ENCODE measurements around the gene HLA-DQA2.
"Not testable (repeated sequence)": the region's sequence is repeated elsewhere in the genome, so short reads cannot be mapped to it uniquely, and the experiment has no call there.

HLA-DQA2 gene

DNA sequence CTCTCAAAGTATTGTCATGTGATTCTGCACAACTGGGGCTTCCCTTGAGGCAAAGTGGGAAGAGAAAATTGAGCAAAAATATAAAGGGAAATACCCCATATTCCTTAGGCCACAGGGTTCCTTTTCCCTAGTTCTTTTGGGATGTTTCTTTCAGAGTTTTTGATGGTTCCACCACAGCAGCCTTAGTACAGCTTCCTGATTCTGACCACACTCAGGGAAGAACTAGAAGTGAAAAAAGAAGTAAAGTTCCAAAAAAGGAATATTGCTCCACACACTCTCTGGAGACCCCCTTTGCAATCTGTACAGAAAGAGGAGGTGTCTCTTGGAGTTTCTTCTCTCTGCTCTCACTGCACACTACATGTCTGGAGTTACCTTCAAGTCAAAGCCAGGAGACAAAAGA is 27.9 kb upstream of the HLA-DQA2 start:
- in situ Hi-C loops (cut with HindIII; ENCODE audit: low sequenced_read_pairs), result no loop called here
- no peak for DNase-seq (ENCODE audit: low read depth)
- TF ChIP-seq, protein P1, sequence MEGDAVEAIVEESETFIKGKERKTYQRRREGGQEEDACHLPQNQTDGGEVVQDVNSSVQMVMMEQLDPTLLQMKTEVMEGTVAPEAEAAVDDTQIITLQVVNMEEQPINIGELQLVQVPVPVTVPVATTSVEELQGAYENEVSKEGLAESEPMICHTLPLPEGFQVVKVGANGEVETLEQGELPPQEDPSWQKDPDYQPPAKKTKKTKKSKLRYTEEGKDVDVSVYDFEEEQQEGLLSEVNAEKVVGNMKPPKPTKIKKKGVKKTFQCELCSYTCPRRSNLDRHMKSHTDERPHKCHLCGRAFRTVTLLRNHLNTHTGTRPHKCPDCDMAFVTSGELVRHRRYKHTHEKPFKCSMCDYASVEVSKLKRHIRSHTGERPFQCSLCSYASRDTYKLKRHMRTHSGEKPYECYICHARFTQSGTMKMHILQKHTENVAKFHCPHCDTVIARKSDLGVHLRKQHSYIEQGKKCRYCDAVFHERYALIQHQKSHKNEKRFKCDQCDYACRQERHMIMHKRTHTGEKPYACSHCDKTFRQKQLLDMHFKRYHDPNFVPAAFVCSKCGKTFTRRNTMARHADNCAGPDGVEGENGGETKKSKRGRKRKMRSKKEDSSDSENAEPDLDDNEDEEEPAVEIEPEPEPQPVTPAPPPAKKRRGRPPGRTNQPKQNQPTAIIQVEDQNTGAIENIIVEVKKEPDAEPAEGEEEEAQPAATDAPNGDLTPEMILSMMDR (IDR thresholded peaks at IDR 0.05; ENCODE audit: low read depth, low read length, missing control alignments), result no peak
- no peak overlapping the region for H3K4me3 ChIP-seq (ENCODE audit: low read depth, low read length)

DNA sequence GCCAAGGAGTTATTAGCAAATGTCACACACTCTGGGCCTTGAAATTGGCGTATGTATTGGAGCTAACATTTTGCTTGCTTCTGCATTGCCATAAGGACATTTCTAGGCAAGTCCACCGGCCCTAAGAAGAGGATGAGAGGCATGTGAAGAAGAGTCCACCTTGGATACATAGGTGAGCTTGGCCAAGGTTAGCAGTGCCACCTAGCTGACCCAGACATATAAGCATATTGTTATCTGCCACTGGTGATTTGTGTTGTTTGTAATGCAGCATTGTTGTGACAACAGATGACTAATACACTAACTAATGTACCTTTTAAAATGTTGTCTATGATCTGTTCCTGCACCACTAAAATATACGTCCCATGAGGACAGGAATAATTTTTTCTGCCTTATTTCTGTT is 24.8 kb upstream of the HLA-DQA2 start:
- in situ Hi-C loops (cut with HindIII; ENCODE audit: low sequenced_read_pairs), result no loop called here
- no peak for DNase-seq (ENCODE audit: low read depth)
- H3K4me3 ChIP-seq (ENCODE audit: low read depth, low read length), result no peak overlapping the region
- TF ChIP-seq, protein P1 (IDR thresholded peaks at IDR 0.05; ENCODE audit: low read depth, low read length, missing control alignments), result no peak

DNA sequence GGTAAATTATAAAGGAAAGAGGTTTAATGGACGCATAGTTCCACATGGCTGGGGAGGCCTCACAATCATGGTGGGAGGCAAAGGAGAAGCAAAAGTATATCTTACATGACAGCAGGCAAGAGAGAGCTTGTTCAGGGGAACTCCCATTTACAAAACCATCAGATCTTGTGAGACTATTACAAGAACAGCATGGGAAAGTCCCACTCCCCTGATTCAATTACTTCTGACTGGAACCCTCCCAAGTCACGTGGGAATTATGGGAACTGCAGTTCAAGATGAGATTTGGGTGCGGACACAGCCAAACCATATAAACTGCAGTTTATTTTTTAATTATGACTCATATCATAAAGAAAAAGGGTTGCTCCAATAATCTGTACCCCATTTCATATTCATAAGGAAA is 22.3 kb upstream of the HLA-DQA2 start:
- DNase-seq (ENCODE audit: low read depth), result no peak
- H3K4me3 ChIP-seq (ENCODE audit: low read depth, low read length), result no peak overlapping the region
- in situ Hi-C loops (cut with HindIII; ENCODE audit: low sequenced_read_pairs), result no loop called here
- TF ChIP-seq, protein P1 (IDR thresholded peaks at IDR 0.05; ENCODE audit: low read depth, low read length, missing control alignments), result no peak

DNA sequence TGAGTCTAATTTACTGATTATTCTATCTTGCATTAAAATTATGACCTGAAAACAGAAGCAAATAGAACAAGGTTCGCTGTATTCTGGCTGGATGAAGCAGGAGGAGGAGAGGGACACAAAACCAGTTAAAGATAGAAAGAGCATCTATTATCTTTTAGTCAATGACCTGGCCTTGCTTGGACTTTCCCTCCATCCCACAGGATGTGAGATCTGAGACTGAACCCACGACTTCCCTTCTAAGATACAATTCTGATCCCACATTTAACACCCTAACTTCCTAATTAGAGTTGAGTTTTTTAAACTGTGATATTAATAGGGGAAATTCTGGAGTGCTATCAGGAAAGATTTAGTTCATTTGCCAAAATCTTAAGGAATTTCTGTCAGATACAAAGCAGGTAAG is 3.1 kb upstream of the HLA-DQA2 start:
- TF ChIP-seq, protein P1 (IDR thresholded peaks at IDR 0.05; ENCODE audit: low read depth, low read length, missing control alignments), result no peak
- in situ Hi-C loops (cut with HindIII; ENCODE audit: low sequenced_read_pairs), result no loop called here
- H3K4me3 ChIP-seq (ENCODE audit: low read depth, low read length), result no peak overlapping the region
- no peak for DNase-seq (ENCODE audit: low read depth)

DNA sequence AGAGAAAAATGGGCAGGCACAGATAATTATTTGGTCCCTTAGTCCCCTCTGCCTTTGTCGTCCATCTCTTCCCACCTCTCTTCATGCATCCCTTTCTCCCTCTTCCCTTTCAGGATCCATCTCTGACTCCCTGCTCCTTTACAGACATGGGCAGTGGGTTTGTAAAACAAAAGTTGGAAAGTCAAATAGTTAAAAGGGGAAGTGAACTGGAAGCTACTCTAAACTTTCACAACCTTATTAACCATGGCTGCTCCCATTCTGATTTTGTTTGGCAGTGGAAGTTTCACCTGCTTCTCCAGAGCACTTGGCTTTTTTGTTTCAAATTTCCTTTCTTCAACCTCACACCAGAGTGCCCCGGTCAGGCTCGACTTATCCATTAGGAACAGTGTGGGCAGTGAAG is 1.2 kb downstream of the HLA-DQA2 start:
- no peak for DNase-seq (ENCODE audit: low read depth)
- no peak overlapping the region for H3K4me3 ChIP-seq (ENCODE audit: low read depth, low read length)
- TF ChIP-seq, protein P1 (IDR thresholded peaks at IDR 0.05; ENCODE audit: low read depth, low read length, missing control alignments), result no peak
- in situ Hi-C loops (cut with HindIII; ENCODE audit: low sequenced_read_pairs), result loop anchor here (5.0 kb wide), 1 partner anchor 305 kb away; the partner anchor contains the start of gene HLA-DRA

DNA sequence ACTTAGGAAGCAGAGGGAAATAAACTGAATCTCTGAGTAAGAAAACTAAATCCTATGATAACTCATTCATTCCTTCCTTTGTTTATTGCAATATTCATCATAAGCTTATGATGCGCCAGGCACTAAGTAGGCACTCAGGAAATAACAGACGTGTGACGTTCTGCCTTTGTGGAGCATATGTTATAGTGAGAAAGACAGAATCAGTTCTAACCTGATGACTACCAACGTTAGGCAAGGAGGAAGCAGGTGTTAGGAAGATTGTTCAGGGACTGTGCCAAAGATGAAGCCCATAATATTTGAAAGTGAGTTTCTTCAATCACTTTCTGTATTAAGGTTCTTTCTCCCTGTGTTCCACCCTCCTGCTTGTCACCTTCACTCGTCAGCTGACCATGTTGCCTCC is 3.6 kb downstream of the HLA-DQA2 start:
- H3K4me3 ChIP-seq (ENCODE audit: low read depth, low read length), result no peak overlapping the region
- TF ChIP-seq, protein P1 (IDR thresholded peaks at IDR 0.05; ENCODE audit: low read depth, low read length, missing control alignments), result no peak
- no peak for DNase-seq (ENCODE audit: low read depth)
- in situ Hi-C loops (cut with HindIII; ENCODE audit: low sequenced_read_pairs), result loop anchor here (5.0 kb wide), 1 partner anchor 307 kb away; the partner anchor contains the start of gene HLA-DRA

DNA sequence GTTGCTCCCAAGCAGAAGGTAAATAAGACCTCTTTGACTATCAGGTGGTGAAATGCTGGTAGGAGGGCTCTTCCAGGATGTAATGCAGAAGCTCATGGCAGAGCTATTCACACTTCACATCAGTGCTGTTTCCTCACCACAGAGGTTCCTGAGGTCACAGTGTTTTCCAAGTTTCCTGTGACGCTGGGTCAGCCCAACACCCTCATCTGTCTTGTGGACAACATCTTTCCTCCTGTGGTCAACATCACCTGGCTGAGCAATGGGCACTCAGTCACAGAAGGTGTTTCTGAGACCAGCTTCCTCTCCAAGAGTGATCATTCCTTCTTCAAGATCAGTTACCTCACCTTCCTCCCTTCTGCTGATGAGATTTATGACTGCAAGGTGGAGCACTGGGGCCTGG is 4.5 kb downstream of the HLA-DQA2 start:
- DNase-seq (ENCODE audit: low read depth); in situ Hi-C loops (cut with HindIII; ENCODE audit: low sequenced_read_pairs); H3K4me3 ChIP-seq (ENCODE audit: low read depth, low read length): not testable (repeated sequence)

All from astrocyte of the cerebellum (primary cell).